HG03103 (cell line): Measurements from ENCODE around the gene NT5C1A.
A peak's percentile ranks its signal among the peaks of the same experiment; 100 is the strongest.

ENCODE experiments used
- ATAC-seq: cut with Tn5 transposase; IDR thresholded peaks from one replicate; pipeline ENCODE4 v1.9.1; 2021; ENCODE audit warnings: low read depth; ENCODE audit not compliant: unreplicated experiment

Gene NT5C1A

GRCh38 chr1:39671793-39672550 lies at the start of gene NT5C1A:
Gene NT5C1A, minus strand, starts transcription at chr1:39672107. Its CDS starts 69 bp downstream, at chr1:39672038.
- ATAC-seq, result no peak

GRCh38 chr1:39721664-39722063 lies 49.8 kb upstream of the NT5C1A start:
- ATAC-seq, result no peak

- ATAC-seq, result no peak
These were observed 48.4 kb upstream of the NT5C1A start for GRCh38 chr1:39720094-39720999.

- no peak for ATAC-seq
These were observed 45.9 kb upstream of the NT5C1A start for GRCh38 chr1:39717809-39718208.

- no peak for ATAC-seq
These were observed 41.6 kb upstream of the NT5C1A start for GRCh38 chr1:39713557-39713956.

- no peak for ATAC-seq
These were observed 40.0 kb upstream of the NT5C1A start for GRCh38 chr1:39711966-39712340.

- ATAC-seq, result no peak
These were observed 39.4 kb upstream of the NT5C1A start for GRCh38 chr1:39711104-39711965.

- no peak for ATAC-seq
These were observed 35.6 kb upstream of the NT5C1A start for GRCh38 chr1:39707506-39707905.

- no peak for ATAC-seq
These were observed 32.9 kb upstream of the NT5C1A start for GRCh38 chr1:39704757-39705156.

- no peak for ATAC-seq
These were observed 29.1 kb upstream of the NT5C1A start for GRCh38 chr1:39701049-39701439.

GRCh38 chr1:39700348-39700747 lies 28.4 kb upstream of the NT5C1A start:
- ATAC-seq, result no peak

- ATAC-seq, result no peak
These were observed 27.5 kb upstream of the NT5C1A start for GRCh38 chr1:39699419-39699818.

GRCh38 chr1:39698568-39698967 lies 26.7 kb upstream of the NT5C1A start:
- ATAC-seq, result no peak

GRCh38 chr1:39696448-39696847 lies 24.5 kb upstream of the NT5C1A start:
- ATAC-seq, result no peak

- no peak for ATAC-seq
These were observed 23.1 kb upstream of the NT5C1A start for GRCh38 chr1:39695016-39695415.

- ATAC-seq, result no peak
These were observed 22.1 kb upstream of the NT5C1A start for GRCh38 chr1:39694026-39694425.

- no peak for ATAC-seq
These were observed 20.5 kb upstream of the NT5C1A start for GRCh38 chr1:39692152-39693074.

- peak; percentile 67 for ATAC-seq
These were observed 19.7 kb upstream of the NT5C1A start, which contains the start of gene HPCAL4 for GRCh38 chr1:39691383-39692151. Gene HPCAL4, minus strand, starts transcription at chr1:39691433. Its CDS starts 6,830 bp downstream, at chr1:39684603.
